ENCODE results near the gene NGEF.

DNA sequence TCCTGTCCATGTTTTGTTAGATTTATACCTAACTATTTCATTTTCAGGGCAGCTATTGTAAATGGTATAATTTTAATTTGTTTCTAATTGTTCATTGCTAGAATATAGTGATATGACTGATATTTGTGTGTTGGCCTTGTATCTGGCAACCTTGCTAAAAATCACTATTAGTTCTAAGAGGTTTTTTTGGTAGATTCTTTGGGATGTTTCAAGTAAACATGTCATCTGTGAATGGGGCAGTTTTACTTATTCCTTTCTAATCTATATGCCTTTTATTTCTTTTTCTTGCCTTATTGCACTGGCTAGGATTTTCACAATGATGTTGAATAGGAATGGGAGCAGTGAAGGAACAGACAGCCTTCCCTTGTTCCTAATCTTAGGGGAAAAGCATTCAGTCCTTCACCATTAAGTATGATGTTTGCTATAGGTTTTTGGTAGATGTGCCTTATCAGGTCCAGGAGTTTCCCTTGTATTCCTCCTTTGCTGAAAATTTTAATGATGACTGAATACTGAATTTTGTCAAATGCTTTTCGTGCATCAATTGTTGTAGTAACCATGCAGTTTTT, 101.3 kb downstream of the NGEF start:
- TF ChIP-seq POLR2A (IDR thresholded peaks at IDR 0.05) (no peak), CTCF (IDR thresholded peaks at IDR 0.05) (no peak), POLR2AphosphoS5 (IDR thresholded peaks at IDR 0.05) (no peak)
